PC-9 (cell line): ENCODE results near the gene FLYWCH2. TPM values are rescaled to one million over a fixed set of nuclear protein-coding genes. Genes with fewer than 3 reads are reported as not detected.

ENCODE experiments used
- BruUV-seq: library from RNA; stranded (reverse); fragments of 400-500 nt; replicated peaks from 2 replicates; lab custom pipeline; 2021; lab: Mats Ljungman, UMichigan
- CTCF ChIA-PET: fragments of 300-600 bp; sonication (Branson Sonifier 250); formaldehyde crosslinking; loops from one replicate; lab custom pipeline; 2022; ENCODE audit warnings: antibody characterized with exemption; lab: Charles Lee
- POLR2A ChIA-PET: fragments of 300-600 bp; sonication (Branson Sonifier 250); formaldehyde crosslinking; loops from one replicate; lab custom pipeline; 2022; ENCODE audit warnings: antibody characterized with exemption; ENCODE audit not compliant: unreplicated experiment; lab: Charles Lee
- DNase-seq, 2 experiments: peaks; one replicate each; pipeline versions ENCODE4 v3.0.0 to v3.0.0-alpha.2; 2015 to 2022; ENCODE audit warnings: mixed read lengths in 1 of 2
- H2AFZ ChIP-seq: fragments of 200-600 bp; sonication (generic); 2 replicates; pipeline ENCODE4 v1.8.1; 2017; ENCODE audit warnings: antibody characterized with exemption
- H3F3A ChIP-seq: fragments of 200-600 bp; sonication (generic); 2 replicates; pipeline ENCODE4 v1.8.1; 2017; ENCODE audit warnings: antibody characterized with exemption, mild to moderate bottlenecking, low read depth; ENCODE audit not compliant: insufficient read depth
- H3K27ac ChIP-seq: fragments of 200-600 bp; sonication (generic); 2 replicates; pipeline ENCODE4 v1.6.1; 2016; ENCODE audit warnings: mixed run types
- H3K27me3 ChIP-seq: fragments of 200-600 bp; sonication (generic); 2 replicates; pipeline ENCODE4 v1.6.1; 2016; ENCODE audit warnings: low read depth, mixed run types; ENCODE audit not compliant: insufficient read depth
- H3K36me3 ChIP-seq: fragments of 200-600 bp; sonication (generic); 2 replicates; pipeline ENCODE4 v1.6.1; 2016; ENCODE audit warnings: low read depth, mixed run types
- H3K4me1 ChIP-seq: fragments of 200-600 bp; sonication (generic); replicated peaks from 2 replicates; pipeline ENCODE4 v1.6.1; 2016; ENCODE audit warnings: mixed run types; ENCODE audit not compliant: insufficient read depth
- H3K4me2 ChIP-seq: fragments of 200-600 bp; sonication (generic); 2 replicates; pipeline ENCODE4 v1.6.1; 2017; ENCODE audit warnings: mixed run types
- H3K4me3 ChIP-seq: fragments of 200-600 bp; sonication (generic); 2 replicates; pipeline ENCODE4 v1.6.1; 2016; ENCODE audit warnings: mixed run types
- H3K79me2 ChIP-seq: fragments of 200-600 bp; sonication (generic); 2 replicates; pipeline ENCODE4 v1.6.1; 2017; ENCODE audit warnings: low read depth, mixed run types
- H3K9me2 ChIP-seq: fragments of 200-600 bp; sonication (generic); 2 replicates; pipeline ENCODE4 v1.8.1; 2017; ENCODE audit warnings: mild to moderate bottlenecking; ENCODE audit not compliant: insufficient read depth
- H3K9me3 ChIP-seq: fragments of 200-600 bp; sonication (generic); 2 replicates; pipeline ENCODE4 v1.8.1; 2016; ENCODE audit warnings: low read depth; ENCODE audit not compliant: insufficient read depth
- H4K20me1 ChIP-seq: fragments of 200-600 bp; sonication (generic); 2 replicates; pipeline ENCODE4 v1.8.1; 2017; ENCODE audit not compliant: insufficient read depth
- EZH2 ChIP-seq: fragments of 200-600 bp; sonication (generic); IDR thresholded peaks from 2 replicates; pipeline ENCODE4 v1.8.0; 2017; ENCODE audit warnings: antibody characterized with exemption, low read depth
- intact Hi-C: fragments of 100-400 bp; cut with micrococcal nuclease; formaldehyde crosslinking; loops from one replicate; pipeline ENCODE4 v1.10.0; 2022; ENCODE audit not compliant: unreplicated experiment
- total RNA-seq: library from RNA; stranded (reverse); gene quantifications from 2 replicates; pipeline ENCODE4 v1.2.3, GENCODE V29; 2021
- TF ChIP-seq, protein P1 (sequence below): fragments of 200-600 bp; sonication (generic); conservative IDR thresholded peaks from 2 replicates; pipeline ENCODE4 v1.6.1; 2017; ENCODE audit warnings: mixed run types, antibody characterized with exemption, mild to moderate bottlenecking, moderate library complexity

The FLYWCH2 gene
- total RNA-seq, 1 experiment from 2014 or later, result 41.5 TPM

GRCh38 chr16:2933136-2933535 lies 50.1 kb downstream of the FLYWCH2 start:
- Histone ChIP-seq H4K20me1 (no peaks in the 10 kb centered on the region), H2AFZ (no peak overlapping the region), H3K4me1 (no peaks in the 10 kb centered on the region), H3K79me2 (no peaks in the 10 kb centered on the region), H3K27ac (no peak overlapping the region), H3K27me3 (no peaks in the 10 kb centered on the region), H3K36me3 (no peaks in the 10 kb centered on the region), H3K9me3 (no peaks in the 10 kb centered on the region), H3K9me2 (no peaks in the 10 kb centered on the region), H3F3A (no peaks in the 10 kb centered on the region), H3K4me3 (no peak overlapping the region), H3K4me2 (no peak overlapping the region)
- CTCF ChIA-PET, result no interaction called here
- TF ChIP-seq, protein P1, sequence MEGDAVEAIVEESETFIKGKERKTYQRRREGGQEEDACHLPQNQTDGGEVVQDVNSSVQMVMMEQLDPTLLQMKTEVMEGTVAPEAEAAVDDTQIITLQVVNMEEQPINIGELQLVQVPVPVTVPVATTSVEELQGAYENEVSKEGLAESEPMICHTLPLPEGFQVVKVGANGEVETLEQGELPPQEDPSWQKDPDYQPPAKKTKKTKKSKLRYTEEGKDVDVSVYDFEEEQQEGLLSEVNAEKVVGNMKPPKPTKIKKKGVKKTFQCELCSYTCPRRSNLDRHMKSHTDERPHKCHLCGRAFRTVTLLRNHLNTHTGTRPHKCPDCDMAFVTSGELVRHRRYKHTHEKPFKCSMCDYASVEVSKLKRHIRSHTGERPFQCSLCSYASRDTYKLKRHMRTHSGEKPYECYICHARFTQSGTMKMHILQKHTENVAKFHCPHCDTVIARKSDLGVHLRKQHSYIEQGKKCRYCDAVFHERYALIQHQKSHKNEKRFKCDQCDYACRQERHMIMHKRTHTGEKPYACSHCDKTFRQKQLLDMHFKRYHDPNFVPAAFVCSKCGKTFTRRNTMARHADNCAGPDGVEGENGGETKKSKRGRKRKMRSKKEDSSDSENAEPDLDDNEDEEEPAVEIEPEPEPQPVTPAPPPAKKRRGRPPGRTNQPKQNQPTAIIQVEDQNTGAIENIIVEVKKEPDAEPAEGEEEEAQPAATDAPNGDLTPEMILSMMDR, result no peak
- no peak for TF ChIP-seq EZH2
- DNase-seq, result no peak
- POLR2A ChIA-PET, result interaction anchor here (0.6 kb wide), 1 partner anchor 121 kb away, joined by 8 read pairs; no protein-coding TSS in a partner anchor
- intact Hi-C loops, result no loop called here
- BruUV-seq, result no TSS peak

DNA sequence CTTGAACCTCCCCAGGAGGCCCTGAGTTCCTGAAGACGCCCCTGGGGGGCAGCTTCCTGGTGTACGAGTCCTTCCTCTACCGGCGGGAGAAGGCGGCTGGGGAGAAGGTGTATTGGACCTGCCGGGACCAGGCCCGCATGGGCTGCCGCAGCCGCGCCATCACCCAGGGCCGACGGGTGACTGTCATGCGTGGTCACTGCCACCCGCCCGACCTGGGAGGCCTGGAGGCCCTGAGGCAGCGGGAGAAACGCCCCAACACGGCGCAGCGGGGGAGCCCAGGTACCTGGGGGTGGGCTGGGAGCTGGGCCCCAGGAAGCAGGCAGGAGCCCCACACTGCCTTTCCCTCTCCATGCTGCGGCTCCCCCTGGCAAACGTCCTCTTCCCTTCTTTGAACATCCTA lies 50.7 kb downstream of the FLYWCH2 start:
- Histone ChIP-seq H3K27me3 (no peaks in the 10 kb centered on the region), H3F3A (no peaks in the 10 kb centered on the region), H3K9me2 (no peaks in the 10 kb centered on the region), H3K4me3 (no peak overlapping the region), H3K27ac (no peak overlapping the region), H3K4me2 (no peak overlapping the region), H4K20me1 (no peaks in the 10 kb centered on the region), H3K79me2 (no peaks in the 10 kb centered on the region), H3K36me3 (no peaks in the 10 kb centered on the region), H3K9me3 (no peaks in the 10 kb centered on the region), H3K4me1 (no peaks in the 10 kb centered on the region), H2AFZ (no peak overlapping the region)
- intact Hi-C loops, result no loop called here
- POLR2A ChIA-PET, result no interaction called here
- BruUV-seq, result no TSS peak
- TF ChIP-seq EZH2, result no peak
- TF ChIP-seq, protein P1, result no peak
- CTCF ChIA-PET, result no interaction called here
- no peak for DNase-seq

- BruUV-seq, result TSS peak; percentile 19
- POLR2A ChIA-PET, result no interaction called here
- H3K36me3 ChIP-seq, result no peaks in the 10 kb centered on the region
Observed at GRCh38 chr16:2934450-2934849, 51.4 kb downstream of the FLYWCH2 start.

More at GRCh38 chr16:2934450-2934849, 51.4 kb downstream of the FLYWCH2 start:
- Histone ChIP-seq H3K27ac (no peak overlapping the region), H4K20me1 (no peaks in the 10 kb centered on the region), H2AFZ (no peak overlapping the region), H3K9me3 (no peaks in the 10 kb centered on the region), H3K4me2 (no peak overlapping the region), H3K4me3 (no peak overlapping the region), H3K27me3 (no peaks in the 10 kb centered on the region), H3K9me2 (no peaks in the 10 kb centered on the region), H3F3A (no peaks in the 10 kb centered on the region), H3K79me2 (no peaks in the 10 kb centered on the region), H3K4me1 (no peaks in the 10 kb centered on the region)
- CTCF ChIA-PET, result no interaction called here
- TF ChIP-seq, protein P1, result no peak
- TF ChIP-seq EZH2, result no peak
- intact Hi-C loops, result no loop called here
- DNase-seq, result no peak
